Gastrocnemius medialis (tissue), 4 donors: ENCODE results near the gene RNU4-1.

Experiments used
- POLR2A ChIP-seq, 2 donors: fragments of 450-650 bp; IDR thresholded peaks; one replicate each; pipeline ENCODE4 v1.6.1; 2017; ENCODE audit warnings: antibody characterized with exemption in 2 of 2, mild to moderate bottlenecking in 2 of 2, moderate library complexity in 2 of 2
- TF ChIP-seq, protein P1 (sequence below), 5 experiments: fragments of 450-650 bp in 3 of 5; fragments of 200-600 bp in 2 of 5; sonication (generic) in 2 of 5; IDR thresholded peaks in 4 of 5; conservative IDR thresholded peaks in 1 of 5; 1 replicate in 4 of 5; 2 replicates in 1 of 5; pipeline ENCODE4 v1.5.1; 2016 to 2019; ENCODE audit warnings: antibody characterized with exemption in 5 of 5, mild to moderate bottlenecking in 3 of 5, moderate library complexity in 3 of 5

DNA sequence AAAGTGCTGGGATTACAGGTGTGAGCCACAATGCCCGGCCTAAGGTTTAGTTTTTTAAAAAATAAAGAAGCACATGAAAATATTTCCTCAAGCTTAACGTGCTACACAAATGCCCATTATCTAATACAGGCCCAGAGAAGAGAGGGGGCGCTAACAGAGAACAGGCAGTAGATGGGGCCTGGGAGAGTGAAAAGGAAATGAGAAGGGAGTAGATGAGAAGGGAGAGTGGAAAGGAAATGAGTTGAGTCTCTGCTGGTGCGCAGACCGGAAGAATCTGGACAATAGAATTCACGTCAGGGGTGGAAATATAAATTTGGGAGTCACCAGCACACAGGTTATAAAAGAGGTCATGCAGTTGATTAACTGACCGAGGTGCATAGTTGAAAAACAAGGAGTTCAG lies 38.2 kb downstream of the RNU4-1 start:
- TF ChIP-seq, protein P1, sequence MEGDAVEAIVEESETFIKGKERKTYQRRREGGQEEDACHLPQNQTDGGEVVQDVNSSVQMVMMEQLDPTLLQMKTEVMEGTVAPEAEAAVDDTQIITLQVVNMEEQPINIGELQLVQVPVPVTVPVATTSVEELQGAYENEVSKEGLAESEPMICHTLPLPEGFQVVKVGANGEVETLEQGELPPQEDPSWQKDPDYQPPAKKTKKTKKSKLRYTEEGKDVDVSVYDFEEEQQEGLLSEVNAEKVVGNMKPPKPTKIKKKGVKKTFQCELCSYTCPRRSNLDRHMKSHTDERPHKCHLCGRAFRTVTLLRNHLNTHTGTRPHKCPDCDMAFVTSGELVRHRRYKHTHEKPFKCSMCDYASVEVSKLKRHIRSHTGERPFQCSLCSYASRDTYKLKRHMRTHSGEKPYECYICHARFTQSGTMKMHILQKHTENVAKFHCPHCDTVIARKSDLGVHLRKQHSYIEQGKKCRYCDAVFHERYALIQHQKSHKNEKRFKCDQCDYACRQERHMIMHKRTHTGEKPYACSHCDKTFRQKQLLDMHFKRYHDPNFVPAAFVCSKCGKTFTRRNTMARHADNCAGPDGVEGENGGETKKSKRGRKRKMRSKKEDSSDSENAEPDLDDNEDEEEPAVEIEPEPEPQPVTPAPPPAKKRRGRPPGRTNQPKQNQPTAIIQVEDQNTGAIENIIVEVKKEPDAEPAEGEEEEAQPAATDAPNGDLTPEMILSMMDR (IDR thresholded peaks at IDR 0.05 in 4 of 5, conservative IDR thresholded peaks at IDR 0.05 in 1 of 5), result no peak
- TF ChIP-seq POLR2A (IDR thresholded peaks at IDR 0.05), result no peak
